ENCODE data around the gene SSTR3. TPM values are rescaled to one million over a fixed set of nuclear protein-coding genes. Genes with fewer than 3 reads are reported as not detected.
A peak's percentile ranks its signal among the peaks of the same experiment; 100 is the strongest.

The SSTR3 gene
- total and polyA plus RNA-seq, 2 experiments from 2014 or later = 0.06 TPM; not detected in 1

DNA sequence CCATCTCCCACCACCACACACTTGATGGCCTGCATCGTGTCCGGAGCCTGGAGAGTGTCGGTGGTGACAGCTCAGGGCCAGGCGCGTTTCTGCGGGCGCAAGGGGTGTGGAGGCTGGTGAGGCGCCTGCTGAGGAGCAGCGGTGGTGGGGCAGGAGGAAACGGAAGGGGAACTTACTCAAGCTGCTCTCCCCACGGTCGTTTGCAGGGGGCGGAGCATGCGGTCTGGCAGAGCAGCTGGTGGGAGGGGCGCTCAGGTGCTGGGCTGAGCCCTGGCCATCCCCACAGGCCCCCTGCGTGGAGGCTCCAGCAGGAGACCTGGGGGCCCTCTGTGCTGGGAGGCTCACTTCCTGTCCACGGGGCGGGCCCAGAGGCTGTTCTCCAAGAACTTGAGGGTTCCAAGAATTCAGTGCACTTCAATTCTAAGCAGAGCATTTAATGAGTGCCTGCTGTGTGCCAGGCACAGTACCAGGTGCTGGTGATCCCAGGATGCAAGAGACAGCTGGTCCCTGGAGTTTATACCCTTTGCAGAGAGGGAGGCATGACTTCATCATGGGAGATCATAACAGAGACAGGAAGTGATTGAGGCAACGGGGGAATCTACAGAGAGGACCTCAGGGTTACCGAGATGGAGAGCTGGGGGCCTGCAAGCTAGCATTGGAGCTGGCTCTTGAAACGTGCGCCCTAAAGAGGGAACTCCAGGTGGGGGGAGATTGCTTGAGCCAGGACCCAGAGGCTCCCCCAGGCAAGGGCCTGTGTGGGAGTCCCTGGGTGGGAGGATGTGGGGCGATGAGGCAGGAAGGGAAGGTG lies 32.0 kb upstream of the SSTR3 start, which contains the start of gene RAC2:
Gene RAC2 (minus strand): TSS at position 156 of the 808 bp plus-strand sequence. CDS start 121 bp downstream, at position 35.
- no peak within 1 kb of the TSS for H3K4me3 ChIP-seq
- peak; percentile 31 to 87 for DNase-seq (ENCODE audit: low read depth in 1 of 2, low spot score in 1 of 2)
- TF ChIP-seq, protein P1, sequence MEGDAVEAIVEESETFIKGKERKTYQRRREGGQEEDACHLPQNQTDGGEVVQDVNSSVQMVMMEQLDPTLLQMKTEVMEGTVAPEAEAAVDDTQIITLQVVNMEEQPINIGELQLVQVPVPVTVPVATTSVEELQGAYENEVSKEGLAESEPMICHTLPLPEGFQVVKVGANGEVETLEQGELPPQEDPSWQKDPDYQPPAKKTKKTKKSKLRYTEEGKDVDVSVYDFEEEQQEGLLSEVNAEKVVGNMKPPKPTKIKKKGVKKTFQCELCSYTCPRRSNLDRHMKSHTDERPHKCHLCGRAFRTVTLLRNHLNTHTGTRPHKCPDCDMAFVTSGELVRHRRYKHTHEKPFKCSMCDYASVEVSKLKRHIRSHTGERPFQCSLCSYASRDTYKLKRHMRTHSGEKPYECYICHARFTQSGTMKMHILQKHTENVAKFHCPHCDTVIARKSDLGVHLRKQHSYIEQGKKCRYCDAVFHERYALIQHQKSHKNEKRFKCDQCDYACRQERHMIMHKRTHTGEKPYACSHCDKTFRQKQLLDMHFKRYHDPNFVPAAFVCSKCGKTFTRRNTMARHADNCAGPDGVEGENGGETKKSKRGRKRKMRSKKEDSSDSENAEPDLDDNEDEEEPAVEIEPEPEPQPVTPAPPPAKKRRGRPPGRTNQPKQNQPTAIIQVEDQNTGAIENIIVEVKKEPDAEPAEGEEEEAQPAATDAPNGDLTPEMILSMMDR (IDR thresholded peaks at IDR 0.05; ENCODE audit: low read depth, low read length) = no peak

DNA sequence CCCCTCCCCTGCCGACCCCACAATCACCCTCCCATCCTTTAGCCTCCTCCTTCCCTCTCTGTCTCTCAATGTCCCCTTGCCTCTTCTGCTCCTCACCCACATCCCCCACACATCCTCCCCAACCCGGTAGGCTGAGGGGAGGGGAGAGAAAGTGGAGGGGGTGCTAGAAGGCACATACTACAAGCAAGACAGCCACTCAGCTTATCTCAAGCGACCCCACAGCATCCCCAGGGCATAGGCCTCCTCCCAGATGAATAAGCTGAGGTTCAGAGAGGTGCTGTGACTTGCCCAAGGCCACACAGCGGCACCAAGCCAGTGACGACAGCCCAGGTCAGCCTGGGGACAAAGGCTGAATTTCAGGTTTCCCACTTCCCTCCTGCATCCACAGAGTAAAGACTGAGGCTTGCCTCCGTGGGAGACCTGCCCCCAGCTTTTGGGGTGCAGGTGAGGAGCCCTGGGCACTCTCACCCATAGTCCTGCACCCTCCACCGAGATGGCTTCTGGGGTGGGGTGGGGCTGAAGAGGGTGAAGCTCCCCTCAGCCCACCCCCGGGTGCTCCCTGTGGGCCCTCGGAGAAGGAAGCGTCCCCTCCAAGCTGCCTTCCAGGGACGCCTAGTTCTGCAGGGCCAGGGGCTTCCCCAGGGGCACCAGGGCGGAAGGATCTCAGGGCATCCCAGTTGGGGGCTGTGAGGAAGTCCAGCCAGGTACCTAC lies 31.3 kb upstream of the SSTR3 start:
- H3K9me3 ChIP-seq (ENCODE audit: low read depth) = no peaks in the 10 kb centered on the region
- H3K27me3 ChIP-seq = no peaks in the 10 kb centered on the region
- TF ChIP-seq, protein P1 (IDR thresholded peaks at IDR 0.05; ENCODE audit: low read depth, low read length) = no peak
- H3K27ac ChIP-seq = no peak overlapping the region
- DNase-seq (ENCODE audit: low read depth in 1 of 2, low spot score in 1 of 2) = no peak
- no peaks in the 10 kb centered on the region for H3K36me3 ChIP-seq
- peaks cover 8% of the 10 kb centered on the region for H3K4me1 ChIP-seq (ENCODE audit: low read depth)
- no peak overlapping the region for H3K4me3 ChIP-seq

More for the DNA sequence above, 32.0 kb upstream of the SSTR3 start, which contains the start of gene RAC2:
- Histone ChIP-seq H3K9me3 (ENCODE audit: low read depth) (no peaks in the 10 kb centered on the region), H3K36me3 (no peaks in the 10 kb centered on the region), H3K4me1 (ENCODE audit: low read depth) (peaks cover 8% of the 10 kb centered on the region), H3K27ac (no peak within 1 kb of the TSS), H3K27me3 (no peaks in the 10 kb centered on the region)

DNA sequence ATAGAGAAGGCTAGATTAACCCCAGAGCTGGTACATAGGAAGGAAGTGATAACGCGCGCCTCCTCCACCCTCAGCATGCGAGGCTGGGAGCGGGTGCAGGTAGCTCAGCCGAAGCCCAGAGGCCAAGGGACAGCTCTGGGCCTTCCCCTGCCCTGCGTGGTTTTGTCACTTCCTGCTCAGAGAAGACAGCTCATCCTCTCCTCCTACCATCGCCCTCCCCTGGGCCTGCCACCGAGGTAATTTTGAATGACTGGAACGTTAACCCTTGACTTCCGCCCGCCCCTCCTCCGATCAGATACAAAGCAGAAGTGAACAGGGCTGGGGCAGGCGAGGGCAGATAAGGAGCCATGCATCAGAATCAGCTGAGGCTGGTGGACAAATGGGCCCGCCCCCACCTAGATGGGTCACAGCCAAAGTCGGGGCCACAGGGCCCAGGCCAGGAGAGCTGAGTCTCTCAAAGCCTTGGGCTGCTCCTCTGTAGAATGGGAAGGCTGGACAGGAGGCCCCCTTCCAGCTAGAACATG lies 30.2 kb upstream of the SSTR3 start:
- H3K4me1 ChIP-seq (ENCODE audit: low read depth) = peaks cover 8% of the 10 kb centered on the region
- H3K9me3 ChIP-seq (ENCODE audit: low read depth) = no peaks in the 10 kb centered on the region
- H3K27ac ChIP-seq = no peak overlapping the region
- DNase-seq (ENCODE audit: low read depth in 1 of 2, low spot score in 1 of 2) = peak in 1 of 2 donors; percentile 23
- TF ChIP-seq, protein P1 (IDR thresholded peaks at IDR 0.05; ENCODE audit: low read depth, low read length) = no peak
- no peak overlapping the region for H3K4me3 ChIP-seq
- no peaks in the 10 kb centered on the region for H3K27me3 ChIP-seq
- no peaks in the 10 kb centered on the region for H3K36me3 ChIP-seq

DNA sequence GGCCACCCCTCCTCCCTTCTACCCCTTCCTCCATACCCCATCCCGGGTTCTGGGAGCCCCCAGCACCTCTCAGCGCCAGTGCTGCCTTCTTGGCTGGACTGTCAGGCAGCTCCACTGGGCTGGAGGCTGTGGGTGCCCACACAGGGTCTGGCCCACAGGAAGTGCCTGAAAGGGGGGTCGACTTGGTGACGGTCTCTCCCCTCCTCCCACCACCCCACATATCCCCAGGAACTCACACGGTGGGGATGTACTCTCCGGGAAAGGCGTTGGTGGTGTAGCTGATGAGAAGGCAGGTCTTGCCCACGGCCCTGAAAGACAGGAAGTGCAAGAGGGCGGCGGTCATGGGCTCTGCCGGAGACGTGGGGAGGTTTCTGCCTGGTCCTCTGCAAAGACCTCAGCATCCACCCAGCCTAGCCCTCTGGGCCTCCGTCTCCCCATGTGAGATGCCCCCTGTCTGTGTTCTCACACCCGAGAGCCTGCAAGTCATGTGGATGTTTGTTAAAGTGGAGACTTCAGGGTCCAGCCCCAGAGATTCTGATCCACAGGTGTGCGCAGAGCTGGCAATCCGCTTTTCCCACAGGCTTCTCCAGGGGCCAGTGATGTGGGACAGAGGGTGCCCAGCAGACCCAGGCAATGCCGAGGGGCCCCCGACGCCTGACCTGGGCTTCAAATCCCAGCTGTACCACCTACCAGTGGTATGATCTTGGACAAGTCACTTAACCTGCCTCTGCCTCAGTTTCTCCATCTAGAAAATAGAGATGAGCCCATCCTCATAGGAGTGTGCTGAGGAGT lies 29.3 kb upstream of the SSTR3 start:
- DNase-seq (ENCODE audit: low read depth in 1 of 2, low spot score in 1 of 2) = no peak
- H3K27ac ChIP-seq = no peak overlapping the region
- no peaks in the 10 kb centered on the region for H3K27me3 ChIP-seq
- H3K9me3 ChIP-seq (ENCODE audit: low read depth) = no peaks in the 10 kb centered on the region
- H3K36me3 ChIP-seq = no peaks in the 10 kb centered on the region
- no peak overlapping the region for H3K4me3 ChIP-seq
- TF ChIP-seq, protein P1 (IDR thresholded peaks at IDR 0.05; ENCODE audit: low read depth, low read length) = no peak
- peaks cover 8% of the 10 kb centered on the region for H3K4me1 ChIP-seq (ENCODE audit: low read depth)

DNA sequence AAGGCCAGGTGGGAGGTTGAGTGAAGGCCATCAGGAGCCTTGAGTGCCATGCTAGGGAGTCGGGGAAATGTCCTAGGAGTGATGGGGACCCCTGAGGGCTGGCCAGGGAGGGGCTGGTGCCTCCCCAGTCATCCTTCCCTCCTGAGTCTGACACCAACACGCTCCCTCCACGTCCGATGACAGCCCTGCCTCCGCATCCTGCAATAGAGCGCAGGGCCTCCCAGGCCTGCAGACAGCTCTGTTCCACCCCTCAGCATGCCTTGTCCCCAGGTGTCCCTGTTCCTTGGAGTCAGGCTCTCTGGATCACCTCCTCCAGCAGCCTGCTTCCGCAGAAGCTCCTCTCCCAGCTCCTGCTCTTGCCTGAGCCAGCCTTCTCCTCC lies 28.7 kb upstream of the SSTR3 start:
- TF ChIP-seq, protein P1 (IDR thresholded peaks at IDR 0.05; ENCODE audit: low read depth, low read length) = no peak
- Histone ChIP-seq H3K27me3 (no peaks in the 10 kb centered on the region), H3K4me3 (no peak overlapping the region), H3K27ac (no peak overlapping the region), H3K4me1 (ENCODE audit: low read depth) (peaks cover 8% of the 10 kb centered on the region), H3K9me3 (ENCODE audit: low read depth) (no peaks in the 10 kb centered on the region), H3K36me3 (no peaks in the 10 kb centered on the region)
- no peak for DNase-seq (ENCODE audit: low read depth in 1 of 2, low spot score in 1 of 2)

Data from cardiac muscle cell (in vitro differentiated cells and primary cell).